ENCODE data around the gene EPHA4.

Gene EPHA4

GRCh38 chr2:221458578-221458977 is 113.5 kb downstream of the EPHA4 start:
- no peak overlapping the region for H3K4me3 ChIP-seq (ENCODE audit: low read length)
- DNase-seq (ENCODE audit: low read depth): no peak
- no peak for TF ChIP-seq CTCF (conservative IDR thresholded peaks at IDR 0.05; ENCODE audit: low read depth, low read length)

GRCh38 chr2:221455214-221455613 is 116.9 kb downstream of the EPHA4 start:
- TF ChIP-seq CTCF (conservative IDR thresholded peaks at IDR 0.05; ENCODE audit: low read depth, low read length): no peak
- no peak for DNase-seq (ENCODE audit: low read depth)
- H3K4me3 ChIP-seq (ENCODE audit: low read length): no peak overlapping the region

GRCh38 chr2:221454459-221455105 is 117.5 kb downstream of the EPHA4 start:
- H3K4me3 ChIP-seq (ENCODE audit: low read length): no peak overlapping the region
- DNase-seq (ENCODE audit: low read depth): no peak
- TF ChIP-seq CTCF (conservative IDR thresholded peaks at IDR 0.05; ENCODE audit: low read depth, low read length): no peak

GRCh38 chr2:221451862-221452788 is 120.0 kb downstream of the EPHA4 start:
- TF ChIP-seq CTCF (conservative IDR thresholded peaks at IDR 0.05; ENCODE audit: low read depth, low read length): no peak
- DNase-seq (ENCODE audit: low read depth): no peak
- H3K4me3 ChIP-seq (ENCODE audit: low read length): no peak overlapping the region

GRCh38 chr2:221450280-221450679 is 121.8 kb downstream of the EPHA4 start:
- no peak overlapping the region for H3K4me3 ChIP-seq (ENCODE audit: low read length)
- DNase-seq (ENCODE audit: low read depth): no peak
- no peak for TF ChIP-seq CTCF (conservative IDR thresholded peaks at IDR 0.05; ENCODE audit: low read depth, low read length)

- no peak for DNase-seq (ENCODE audit: low read depth)
- no peak overlapping the region for H3K4me3 ChIP-seq (ENCODE audit: low read length)
- TF ChIP-seq CTCF (conservative IDR thresholded peaks at IDR 0.05; ENCODE audit: low read depth, low read length): no peak
Measured at GRCh38 chr2:221449406-221449805, 122.7 kb downstream of the EPHA4 start.

Data from retinal pigment epithelial cell (primary cell).